Right atrium auricular region (tissue), 2 donors: ENCODE measurements around the gene CCDC188. TPM values are rescaled to one million over a fixed set of nuclear protein-coding genes. Genes with fewer than 3 reads are reported as not detected.

ENCODE experiments used
- DNase-seq: peaks from one replicate; pipeline ENCODE4 v3.0.0-alpha.2; 2019; ENCODE audit warnings: low spot score
- H3K27ac ChIP-seq, 2 donors: fragments of 200-600 bp; sonication (generic); 1 replicate in 1 of 2; 2 replicates in 1 of 2; pipeline ENCODE4 v1.5.1; 2016 to 2019
- H3K27me3 ChIP-seq, 2 donors: fragments of 200-600 bp; sonication (generic); one replicate each; pipeline versions ENCODE4 v1.5.1 to v1.6.0; 2017 to 2019
- H3K36me3 ChIP-seq: fragments of 200-600 bp; sonication (generic); one replicate; pipeline ENCODE4 v1.5.1; 2016
- H3K4me1 ChIP-seq, 2 donors: fragments of 200-600 bp; sonication (generic); one replicate each; pipeline versions ENCODE4 v1.5.1 to v1.6.0; 2017 to 2019
- H3K4me3 ChIP-seq, 2 donors: fragments of 200-600 bp; sonication (generic); 1 replicate in 1 of 2; 2 replicates in 1 of 2; pipeline ENCODE4 v1.5.1; 2017 to 2019; ENCODE audit warnings: mild to moderate bottlenecking in 1 of 2, moderate library complexity in 1 of 2
- H3K9me3 ChIP-seq, 2 donors: fragments of 200-600 bp; sonication (generic); one replicate each; pipeline ENCODE4 v1.5.1; 2019
- CTCF ChIP-seq, 2 donors: fragments of 200-600 bp; sonication (generic); IDR thresholded peaks; one replicate each; pipeline ENCODE4 v1.5.1; 2019; ENCODE audit warnings: antibody characterized with exemption in 2 of 2
- total RNA-seq, 2 donors: library from RNA; depleted of rRNA; stranded (reverse); fragments of >200 nt; gene quantifications; one replicate each; pipeline ENCODE4 v1.1.0, GENCODE V29; 2016

CCDC188 gene
- under 1 TPM in 1 of 2 donors, not detected in 1; 0.43 TPM for total RNA-seq

GRCh38 chr22:20150381-20151275 lies at the start of gene CCDC188:
TSS of gene CCDC188 (minus strand) at chr22:20151055. CDS start at chr22:20150986, 69 bp downstream.
- no peaks in the 10 kb centered on the region for H3K36me3 ChIP-seq
- H3K27me3 ChIP-seq, result no peaks in the 10 kb centered on the region
- H3K4me3 ChIP-seq, result no peak within 1 kb of the TSS
- no peak for TF ChIP-seq CTCF (IDR thresholded peaks at IDR 0.05)
- H3K27ac ChIP-seq, result no peak within 1 kb of the TSS
- no peaks in the 10 kb centered on the region for H3K4me1 ChIP-seq
- no peaks in the 10 kb centered on the region for H3K9me3 ChIP-seq
- DNase-seq, result no peak

GRCh38 chr22:20199906-20200305 lies 49.1 kb upstream of the CCDC188 start:
- peaks cover 0 to 19% of the 10 kb centered on the region in 2 donors for H3K4me1 ChIP-seq
- no peak for TF ChIP-seq CTCF (IDR thresholded peaks at IDR 0.05)
- H3K9me3 ChIP-seq, result no peaks in the 10 kb centered on the region
- H3K27me3 ChIP-seq, result no peaks in the 10 kb centered on the region
- H3K4me3 ChIP-seq, result no peak overlapping the region
- H3K36me3 ChIP-seq, result no peaks in the 10 kb centered on the region
- DNase-seq, result no peak
- no peak overlapping the region for H3K27ac ChIP-seq

GRCh38 chr22:20199413-20199842 lies 48.6 kb upstream of the CCDC188 start:
- no peak for TF ChIP-seq CTCF (IDR thresholded peaks at IDR 0.05)
- no peak overlapping the region for H3K4me3 ChIP-seq
- H3K4me1 ChIP-seq, result peaks cover 0 to 14% of the 10 kb centered on the region in 2 donors
- no peaks in the 10 kb centered on the region for H3K36me3 ChIP-seq
- H3K27me3 ChIP-seq, result no peaks in the 10 kb centered on the region
- H3K9me3 ChIP-seq, result no peaks in the 10 kb centered on the region
- H3K27ac ChIP-seq, result no peak overlapping the region
- DNase-seq, result no peak

DNA sequence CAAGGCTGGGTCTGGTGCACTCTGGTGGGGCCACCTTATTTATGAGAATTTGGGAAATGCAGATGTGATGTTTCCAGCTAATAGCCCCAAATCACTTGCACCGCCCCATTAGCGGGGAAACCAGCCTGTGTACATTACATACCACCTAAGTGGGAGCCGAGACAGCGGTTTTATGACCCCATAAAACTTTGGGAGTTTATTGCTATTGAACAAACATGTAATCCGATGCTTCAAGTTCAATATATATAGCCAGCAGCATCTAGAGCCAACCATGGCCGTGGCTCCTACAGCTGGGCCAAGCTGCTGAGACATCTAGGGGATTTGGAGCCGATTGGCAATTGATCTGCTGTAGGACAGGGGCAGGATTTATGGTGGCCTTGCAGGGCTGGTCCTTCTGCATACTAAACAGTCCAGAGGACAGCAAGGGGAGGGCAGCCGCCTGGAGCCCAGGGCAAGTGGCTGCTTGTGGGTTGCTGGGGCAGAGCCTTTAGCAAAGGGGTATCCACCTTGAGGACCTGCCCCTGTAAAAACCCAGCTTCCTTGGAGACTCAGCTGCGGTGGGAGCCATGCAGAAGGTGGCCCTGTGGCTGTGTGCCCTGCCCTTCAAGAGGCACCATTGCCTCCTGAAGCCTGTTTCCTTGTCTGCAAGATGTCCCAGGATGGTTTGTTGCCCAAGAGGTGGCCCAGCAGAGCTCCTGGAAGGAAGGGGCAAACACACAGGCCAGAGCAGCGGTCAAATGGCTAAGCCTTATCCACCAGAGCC lies 47.9 kb upstream of the CCDC188 start:
- no peak for TF ChIP-seq CTCF (IDR thresholded peaks at IDR 0.05)
- Histone ChIP-seq H3K4me3 (no peak overlapping the region), H3K9me3 (no peaks in the 10 kb centered on the region), H3K4me1 (peaks cover 0 to 8% of the 10 kb centered on the region in 2 donors), H3K27ac (no peak overlapping the region), H3K36me3 (no peaks in the 10 kb centered on the region), H3K27me3 (no peaks in the 10 kb centered on the region)
- DNase-seq, result no peak

GRCh38 chr22:20197407-20198030 lies 46.7 kb upstream of the CCDC188 start:
- H3K4me3 ChIP-seq, result no peak overlapping the region

More at GRCh38 chr22:20197407-20198030, 46.7 kb upstream of the CCDC188 start:
- no peaks in the 10 kb centered on the region for H3K9me3 ChIP-seq
- H3K27ac ChIP-seq, result no peak overlapping the region
- DNase-seq, result no peak
- no peaks in the 10 kb centered on the region for H3K4me1 ChIP-seq
- H3K36me3 ChIP-seq, result no peaks in the 10 kb centered on the region
- no peaks in the 10 kb centered on the region for H3K27me3 ChIP-seq
- no peak for TF ChIP-seq CTCF (IDR thresholded peaks at IDR 0.05)
